Cardiac fibroblast (primary cell): Measurements from ENCODE around the gene ATOX1.
A peak's percentile ranks its signal among the peaks of the same experiment; 100 is the strongest.

Experiments
- DNase-seq, 2 donors: peaks; one replicate each; pipeline versions ENCODE4 v3.0.0 to v3.0.0-alpha.2; 2010; ENCODE audit warnings: low read depth in 2 of 2
- H3K4me3 ChIP-seq, 2 donors: replicated peaks in 1 of 2; 1 replicate in 1 of 2; 2 replicates in 1 of 2; pipeline ENCODE4 v1.5.1; 2011; ENCODE audit warnings: low read depth in 2 of 2, low read length in 2 of 2, mild to moderate bottlenecking in 2 of 2, moderate library complexity in 1 of 2
- CTCF ChIP-seq: IDR thresholded peaks from one replicate; pipeline ENCODE4 v1.5.1; 2011; ENCODE audit warnings: low read depth, mild to moderate bottlenecking, low read length, inconsistent platforms

The ATOX1 gene

GRCh38 chr5:151695464-151695863, 63.0 kb downstream of the ATOX1 start:
- TF ChIP-seq CTCF, result no peak
- H3K4me3 ChIP-seq, result no peak overlapping the region
- DNase-seq, result no peak

GRCh38 chr5:151694035-151694485, 64.4 kb downstream of the ATOX1 start:
- DNase-seq, result peak; percentile 61 to 85
- H3K4me3 ChIP-seq, result no peak overlapping the region
- TF ChIP-seq CTCF, result no peak
